HG03064 (cell line): Measurements from ENCODE around the gene CES1.
"Not testable (repeated sequence)": the region's sequence is repeated elsewhere in the genome, so short reads cannot be mapped to it uniquely, and the experiment has no call there.

ENCODE experiments used
- ATAC-seq: cut with Tn5 transposase; IDR thresholded peaks from one replicate; pipeline ENCODE4 v1.9.1; 2021; ENCODE audit warnings: low read depth; ENCODE audit not compliant: unreplicated experiment

The CES1 gene

DNA sequence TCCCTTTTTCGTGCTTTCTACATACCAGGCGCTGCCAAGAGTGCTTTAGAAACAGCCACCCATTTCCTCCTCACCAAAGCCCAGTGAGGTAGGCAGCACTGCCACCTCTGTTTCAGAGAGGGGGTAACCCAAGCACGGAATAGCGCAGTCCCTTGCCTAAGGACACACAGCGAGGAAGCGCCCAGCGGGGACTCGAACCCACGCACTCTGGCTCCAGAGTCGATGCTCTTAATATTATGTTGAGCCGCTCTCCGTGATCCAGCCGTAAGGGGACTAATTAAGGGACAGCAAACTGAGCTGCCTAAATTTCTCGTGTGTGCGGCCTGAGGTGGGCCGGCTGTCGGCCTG lies 497 bp downstream of the CES1 start:
- ATAC-seq = no peak

DNA sequence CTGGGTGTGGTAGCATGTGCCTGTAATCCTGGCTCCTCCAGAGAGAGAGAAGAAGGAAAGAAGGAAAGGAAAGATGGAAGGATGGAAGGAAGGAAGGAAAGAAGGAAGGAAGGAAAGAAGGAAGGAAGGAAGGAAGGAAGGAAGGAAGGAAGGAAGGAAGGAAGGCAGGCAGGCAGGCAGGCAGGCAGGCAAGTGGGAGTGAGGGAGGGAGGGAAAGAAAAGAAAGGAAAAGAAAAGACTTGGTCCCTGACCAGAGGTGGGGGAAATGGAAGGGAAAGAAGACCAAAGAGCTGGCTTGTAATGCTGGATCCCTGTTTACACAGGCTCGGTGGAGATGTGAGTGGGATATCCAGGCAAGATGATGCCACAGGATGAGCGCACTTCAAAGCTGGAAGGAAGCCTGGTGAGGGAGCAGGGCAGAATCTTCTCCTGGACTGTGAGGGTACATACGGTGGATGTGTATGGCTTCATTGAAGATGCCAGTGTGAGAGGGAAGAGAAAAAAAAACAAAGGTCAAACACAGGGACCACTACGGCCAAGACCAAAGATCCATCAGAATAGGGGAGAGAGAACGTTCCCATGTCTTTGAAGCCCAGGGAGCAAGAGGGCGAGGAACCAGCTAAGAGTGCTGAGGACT lies 2.1 kb downstream of the CES1 start:
- ATAC-seq = no peak

DNA sequence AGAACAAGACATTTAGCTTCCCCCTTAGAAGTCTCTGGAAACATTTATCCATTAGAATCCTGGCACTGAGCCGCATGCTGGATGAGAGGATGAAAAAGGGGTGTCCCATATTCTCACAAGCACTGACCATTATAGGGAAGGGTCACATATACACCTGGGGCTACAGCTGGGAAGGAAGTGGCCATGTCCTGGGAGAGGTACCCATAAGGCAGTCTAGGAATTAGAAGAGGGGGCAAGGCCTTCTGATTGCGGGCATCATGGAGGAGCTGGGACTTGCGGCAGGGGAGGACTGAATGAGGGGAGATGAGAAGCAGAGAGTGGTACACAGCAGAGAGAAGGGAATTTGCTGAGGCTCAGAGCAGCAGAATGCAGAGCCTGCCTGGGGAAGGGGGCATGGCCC lies 3.7 kb downstream of the CES1 start:
- ATAC-seq = not testable (repeated sequence)

GRCh38 chr16:55828680-55829079 lies 4.2 kb downstream of the CES1 start:
- ATAC-seq = no peak

GRCh38 chr16:55825115-55825728 lies 7.7 kb downstream of the CES1 start:
- no peak for ATAC-seq

- ATAC-seq = no peak
These were observed 8.4 kb downstream of the CES1 start for GRCh38 chr16:55824473-55825000.

DNA sequence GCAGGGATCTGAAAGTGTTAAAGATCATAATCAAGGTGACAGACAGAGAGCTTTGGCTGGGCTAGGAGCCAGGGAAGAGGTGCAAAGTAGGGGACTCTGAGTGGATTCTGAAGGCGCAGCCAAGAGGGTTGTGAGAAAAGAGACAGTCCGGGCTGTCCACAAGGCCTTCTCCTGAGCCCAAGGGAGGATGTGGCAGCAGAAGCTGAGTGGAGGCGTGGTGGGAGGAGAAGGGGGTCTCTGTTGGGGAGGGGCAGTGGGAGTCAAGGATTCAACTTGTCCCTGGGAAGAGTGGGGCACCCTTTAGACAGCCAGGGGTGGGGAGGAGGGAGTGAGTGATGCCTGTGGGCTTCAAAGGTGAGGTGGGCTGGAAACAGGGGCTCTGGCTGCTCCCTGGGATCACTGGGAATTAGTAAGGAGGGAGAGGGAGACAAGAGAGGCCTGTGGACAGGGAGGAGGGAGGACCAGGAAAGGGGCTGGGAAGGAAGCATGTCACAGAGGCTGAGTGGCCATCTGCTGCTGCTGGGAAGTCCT lies 10.6 kb downstream of the CES1 start:
- ATAC-seq = no peak

GRCh38 chr16:55821210-55821609 lies 11.7 kb downstream of the CES1 start:
- no peak for ATAC-seq

DNA sequence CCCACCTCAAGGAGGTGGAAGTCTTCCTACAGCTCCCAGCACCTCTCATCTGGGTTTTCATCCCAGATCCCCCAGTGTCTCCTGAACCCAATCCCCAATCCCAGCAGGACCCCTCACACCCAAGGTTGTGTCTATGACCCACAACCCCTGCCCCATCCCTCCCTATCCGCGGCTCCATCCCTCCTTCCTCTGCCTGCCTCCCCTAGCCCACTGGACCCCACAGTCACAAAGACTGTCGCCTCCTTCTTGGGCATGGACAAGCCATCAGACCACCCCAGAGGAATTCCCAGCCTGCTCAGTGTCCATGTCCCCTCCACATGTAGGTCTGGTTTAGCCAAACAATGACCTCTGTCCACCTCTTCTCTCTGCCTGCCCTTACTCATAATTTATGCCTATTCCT lies 12.3 kb downstream of the CES1 start:
- no peak for ATAC-seq

DNA sequence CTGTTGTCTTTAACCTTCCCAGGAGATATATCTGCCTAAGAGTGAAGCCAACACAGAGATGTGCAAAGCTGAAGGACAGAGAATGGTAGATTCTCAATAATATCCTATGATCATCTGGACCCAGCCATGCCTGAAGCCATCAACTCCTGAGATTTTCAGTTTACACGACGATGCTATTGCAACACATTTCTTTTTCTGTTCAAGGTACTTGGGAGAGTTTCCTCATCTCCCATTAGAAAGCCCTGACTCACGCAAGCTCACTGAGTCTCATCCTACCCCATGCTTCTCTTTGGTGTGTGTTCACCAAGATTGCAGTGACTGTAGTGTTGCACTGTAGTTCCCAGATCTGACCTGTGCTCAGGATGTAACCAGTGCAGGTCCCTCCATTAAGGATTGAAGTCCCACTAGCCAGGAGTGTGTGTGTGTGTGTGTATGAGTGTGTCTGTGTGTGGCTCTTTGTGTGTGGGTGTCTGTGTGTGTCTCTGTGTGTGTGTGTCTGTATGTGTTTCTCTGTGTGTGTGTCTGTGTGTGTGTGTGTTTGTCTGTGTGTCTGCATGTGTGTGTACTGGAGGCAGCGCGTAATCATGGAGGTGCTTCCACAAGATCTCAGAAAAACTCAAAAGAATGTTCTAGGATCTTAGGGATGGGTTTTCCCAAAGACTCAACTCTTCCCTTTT lies 15.5 kb downstream of the CES1 start:
- ATAC-seq = no peak

- ATAC-seq = not testable (repeated sequence)
These were observed 16.7 kb downstream of the CES1 start for GRCh38 chr16:55816222-55816621.

DNA sequence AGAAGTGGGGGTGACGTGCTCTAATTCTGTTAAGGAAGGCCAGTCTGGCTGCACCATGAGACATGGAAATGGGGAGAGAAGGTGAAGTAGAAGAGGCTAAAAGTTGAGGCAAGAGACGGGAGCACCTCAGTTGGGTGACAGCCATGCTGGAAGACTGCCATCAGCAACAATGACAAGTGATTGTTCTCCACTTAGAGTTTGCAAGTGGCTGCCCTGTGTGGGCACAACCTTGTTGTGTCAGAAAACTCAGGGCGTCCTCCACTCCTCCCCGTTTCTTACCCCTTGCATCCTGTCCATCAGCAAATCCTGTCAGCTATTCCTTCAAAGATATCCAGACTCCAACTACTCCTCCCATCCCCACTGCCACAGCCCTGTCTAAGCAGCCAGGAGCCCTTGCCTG lies 17.6 kb downstream of the CES1 start:
- ATAC-seq = no peak

DNA sequence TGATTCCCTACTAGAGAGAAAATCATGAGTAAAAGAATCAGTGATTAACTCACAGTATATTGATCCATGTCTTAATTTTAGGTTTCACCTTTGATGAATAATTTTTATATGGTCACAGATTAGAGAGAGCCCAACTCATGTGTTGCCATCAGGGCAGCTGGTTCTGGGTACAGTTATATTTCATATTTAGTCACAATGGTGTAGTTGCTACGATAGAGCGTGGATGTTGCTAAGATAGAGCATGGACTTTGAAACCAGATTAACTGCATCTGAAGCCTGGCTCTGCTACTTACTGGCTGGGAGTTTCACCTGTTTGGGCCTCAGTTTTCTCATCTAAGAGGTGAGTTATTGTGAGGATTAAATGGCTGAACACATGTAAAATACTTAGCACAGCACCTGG lies 18.7 kb downstream of the CES1 start:
- not testable (repeated sequence) for ATAC-seq

GRCh38 chr16:55813730-55814129 lies 19.2 kb downstream of the CES1 start:
- not testable (repeated sequence) for ATAC-seq

DNA sequence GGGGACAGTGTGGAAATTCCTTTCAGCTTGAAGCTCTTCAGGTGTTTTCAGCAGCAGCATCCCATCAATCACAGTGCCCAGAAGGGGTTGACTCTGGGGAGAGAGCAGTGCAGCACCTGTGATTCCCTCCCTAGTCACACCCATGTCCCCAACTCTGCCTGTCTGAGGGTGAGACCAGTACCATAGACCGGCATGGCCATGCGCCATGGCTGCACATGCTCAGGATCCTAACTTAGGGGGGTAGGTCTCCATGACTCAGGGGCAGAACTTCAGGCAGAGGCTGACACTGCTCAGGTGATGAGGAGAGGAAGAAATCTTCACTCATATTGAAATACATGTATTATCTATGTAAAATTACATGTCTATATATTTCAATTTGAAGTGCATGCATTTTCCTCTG lies 19.9 kb downstream of the CES1 start:
- ATAC-seq = no peak

GRCh38 chr16:55811811-55812210 lies 21.1 kb downstream of the CES1 start:
- no peak for ATAC-seq

DNA sequence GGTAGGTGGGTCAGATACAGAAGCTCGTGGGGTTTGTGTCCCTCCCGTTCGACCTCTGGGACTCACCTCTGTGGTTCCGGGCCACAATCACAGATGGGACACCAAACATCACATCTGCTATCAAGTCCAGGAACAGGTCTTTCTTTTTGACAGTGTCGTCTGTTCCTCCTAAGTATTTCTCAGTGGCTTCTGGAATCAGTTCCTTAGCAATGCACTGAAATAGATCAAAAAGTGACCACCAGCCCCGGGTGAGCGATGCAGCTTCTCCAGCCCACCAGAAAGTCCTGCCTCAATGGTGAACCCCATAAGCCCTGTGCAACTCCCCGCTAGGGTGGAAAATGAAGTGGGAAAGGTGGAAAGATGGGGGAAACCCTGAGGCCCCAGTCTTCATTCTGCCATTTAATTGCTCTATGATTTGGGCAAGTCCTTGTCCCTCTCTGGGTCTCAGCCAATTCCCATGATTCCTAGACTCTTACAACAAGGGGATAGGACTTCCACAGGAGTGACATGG lies 22.4 kb downstream of the CES1 start:
- no peak for ATAC-seq

DNA sequence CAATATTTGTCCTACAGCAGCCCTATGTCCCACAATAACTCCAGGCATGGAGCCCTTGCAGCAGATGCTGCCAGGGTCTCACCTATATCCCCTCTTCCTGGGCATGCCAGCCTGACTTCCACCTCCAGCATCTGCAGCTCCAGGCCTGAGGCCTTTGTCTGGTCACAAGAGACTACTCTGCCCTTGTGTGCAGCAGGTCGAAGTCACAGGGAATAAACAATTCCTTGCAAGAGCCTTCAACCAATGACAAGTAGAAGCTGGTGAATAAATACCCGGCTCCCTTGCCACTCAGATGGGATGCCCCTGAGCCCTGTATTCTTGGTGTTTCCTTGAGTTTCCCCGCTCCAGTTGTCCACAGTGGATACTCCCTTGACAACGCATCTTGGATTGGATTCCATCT lies 23.0 kb downstream of the CES1 start:
- ATAC-seq = no peak

GRCh38 chr16:55809386-55809785 lies 23.5 kb downstream of the CES1 start:
- ATAC-seq = no peak

- not testable (repeated sequence) for ATAC-seq
These were observed 24.6 kb downstream of the CES1 start for GRCh38 chr16:55808286-55808685.

DNA sequence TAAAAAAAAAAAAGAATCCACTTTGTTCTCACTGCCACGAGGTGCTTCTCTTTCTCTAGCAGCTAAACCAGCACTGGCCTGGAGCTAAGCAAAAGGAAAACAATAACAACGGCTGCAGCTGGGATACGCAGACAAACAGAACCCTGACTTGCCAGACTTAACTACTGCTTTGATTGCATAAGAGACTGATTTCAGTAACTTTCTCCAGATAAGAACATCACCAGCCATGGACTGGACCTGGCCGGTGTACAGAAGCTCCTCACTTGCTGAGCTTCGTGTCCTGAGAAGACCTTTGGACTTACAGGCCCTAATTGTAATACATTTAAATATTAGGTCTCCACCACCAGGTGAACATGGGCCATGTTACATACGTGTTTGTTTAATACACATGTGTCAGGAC lies 27.8 kb downstream of the CES1 start:
- not testable (repeated sequence) for ATAC-seq
